ENCODE data around the gene CDIP1. TPM values are rescaled to one million over a fixed set of nuclear protein-coding genes. Genes with fewer than 3 reads are reported as not detected.

CDIP1 gene
- total and polyA plus RNA-seq, 10 of the 15 experiments (the other 5 are each of a cell fraction or from before 2014, with no cell fraction given) = 6.1 to 32.4 (median 13.6) TPM

GRCh38 chr16:4475880-4476788 is 62.4 kb downstream of the CDIP1 start, which contains the start of gene HMOX2 (continued):
- TF ChIP-seq MEF2B (IDR thresholded peaks at IDR 0.05; ENCODE audit: partially characterized antibody, poor library complexity, severe bottlenecking) (peak; percentile 47), FOXK2 (IDR thresholded peaks at IDR 0.05) (no peak), PKNOX1 (IDR thresholded peaks at IDR 0.05) (peak; percentile 87), BMI1 (IDR thresholded peaks at IDR 0.05; ENCODE audit: borderline replicate concordance) (no peak), PAX5 (IDR thresholded peaks at IDR 0.05; ENCODE audit: borderline replicate concordance, low read depth, low read length) (peak; percentile 44; the same call in 1 of the 2 replicates), IKZF2 (IDR thresholded peaks at IDR 0.05) (peak in 1 of 2 experiments; percentile 9; a peak in 1 of 4 replicates), STAT1 (conservative IDR thresholded peaks at IDR 0.05) (no peak), RUNX3 (IDR thresholded peaks at IDR 0.05; ENCODE audit: low read length) (peak; percentile 29; the same call in 1 of the 2 replicates), TCF12 (IDR thresholded peaks at IDR 0.05; ENCODE audit: low read depth, low read length) (peak; percentile 50; the same call in 1 of the 2 replicates), BRCA1 (IDR thresholded peaks at IDR 0.05; ENCODE audit: low read depth, low read length) (no peak), EGR1 (IDR thresholded peaks at IDR 0.05; ENCODE audit: borderline replicate concordance in 1 of 2, low read depth in 2 of 2, low read length in 2 of 2) (peak; percentile 96 to 97), CEBPB (IDR thresholded peaks at IDR 0.05; ENCODE audit: borderline replicate concordance in 1 of 2, low read depth in 2 of 2, low read length in 2 of 2) (no peak), GABPA (IDR thresholded peaks at IDR 0.05; ENCODE audit: low read depth) (no peak), CHD1 (IDR thresholded peaks at IDR 0.05; ENCODE audit: low read depth, low read length) (no peak), RBBP5 (conservative IDR thresholded peaks at IDR 0.05) (no peak), GATAD2B (conservative IDR thresholded peaks at IDR 0.05; ENCODE audit: low read depth) (peak; percentile 90; the same call in 1 of the 2 replicates), IRF3 (IDR thresholded peaks at IDR 0.05) (no peak), NKRF (conservative IDR thresholded peaks at IDR 0.05) (peak; percentile 64), YBX1 (IDR thresholded peaks at IDR 0.05) (no peak), POLR2A (IDR thresholded peaks at IDR 0.05; ENCODE audit: low read depth, low read length) (peak; percentile 99), NR2C2 (IDR thresholded peaks at IDR 0.05; ENCODE audit: borderline replicate concordance, control insufficient read depth, insufficient read length, low read depth) (no peak), ETV6 (conservative IDR thresholded peaks at IDR 0.05 in 1 of 2, IDR thresholded peaks at IDR 0.05 in 1 of 2; ENCODE audit: borderline replicate concordance in 1 of 2, low read depth in 1 of 2) (0 out of 4 replicates have a peak, but pooled peaks of 1 of the 2 experiments have one; percentile 9), SIX5 (IDR thresholded peaks at IDR 0.05; ENCODE audit: low read depth, low read length, severe bottlenecking) (no peak), TCF7 (IDR thresholded peaks at IDR 0.05; ENCODE audit: borderline replicate concordance) (no peak)
- TF ChIP-seq, protein P1, sequence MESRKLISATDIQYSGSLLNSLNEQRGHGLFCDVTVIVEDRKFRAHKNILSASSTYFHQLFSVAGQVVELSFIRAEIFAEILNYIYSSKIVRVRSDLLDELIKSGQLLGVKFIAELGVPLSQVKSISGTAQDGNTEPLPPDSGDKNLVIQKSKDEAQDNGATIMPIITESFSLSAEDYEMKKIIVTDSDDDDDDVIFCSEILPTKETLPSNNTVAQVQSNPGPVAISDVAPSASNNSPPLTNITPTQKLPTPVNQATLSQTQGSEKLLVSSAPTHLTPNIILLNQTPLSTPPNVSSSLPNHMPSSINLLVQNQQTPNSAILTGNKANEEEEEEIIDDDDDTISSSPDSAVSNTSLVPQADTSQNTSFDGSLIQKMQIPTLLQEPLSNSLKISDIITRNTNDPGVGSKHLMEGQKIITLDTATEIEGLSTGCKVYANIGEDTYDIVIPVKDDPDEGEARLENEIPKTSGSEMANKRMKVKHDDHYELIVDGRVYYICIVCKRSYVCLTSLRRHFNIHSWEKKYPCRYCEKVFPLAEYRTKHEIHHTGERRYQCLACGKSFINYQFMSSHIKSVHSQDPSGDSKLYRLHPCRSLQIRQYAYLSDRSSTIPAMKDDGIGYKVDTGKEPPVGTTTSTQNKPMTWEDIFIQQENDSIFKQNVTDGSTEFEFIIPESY (IDR thresholded peaks at IDR 0.05) = 0 out of 2 replicates have a peak, but pooled peaks have one; percentile 38

Measured in GM12878 (cell line).